K562 (cell line): ENCODE data around the gene SAE1. TPM values are rescaled to one million over a fixed set of nuclear protein-coding genes. Genes with fewer than 3 reads are reported as not detected.

ENCODE experiments used
- CREM ChIP-seq: IDR thresholded peaks from 2 replicates; pipeline ENCODE4 v1.6.1; 2014; ENCODE audit warnings: antibody characterized with exemption, low read depth
- FOXM1 ChIP-seq, 2 experiments: fragments of 450-650 bp in 1 of 2; sonication (generic) in 1 of 2; formaldehyde crosslinking in 1 of 2; IDR thresholded peaks; 2 replicates each; pipeline versions ENCODE4 v1.6.1 to v1.9.0; 2017 to 2022; ENCODE audit warnings: low read depth in 2 of 2, mild to moderate bottlenecking in 2 of 2, missing genetic modification reagents in 1 of 2, moderate library complexity in 1 of 2
- GTF2F1 ChIP-seq: IDR thresholded peaks from 2 replicates; pipeline ENCODE4 v1.6.1; 2011; ENCODE audit warnings: low read depth, low read length, improper control_type of control experiment
- MAFF ChIP-seq: IDR thresholded peaks from 2 replicates; pipeline ENCODE4 v1.6.1; 2012; ENCODE audit warnings: low read length, improper control_type of control experiment
- MIER1 ChIP-seq: fragments of 450-650 bp; IDR thresholded peaks from 2 replicates; pipeline ENCODE4 v1.6.1; 2016; ENCODE audit warnings: antibody characterized with exemption, mild to moderate bottlenecking, low read depth
- MTA2 ChIP-seq: fragments of 450-650 bp; IDR thresholded peaks from 2 replicates; pipeline ENCODE4 v1.6.1; 2016; ENCODE audit warnings: low read depth
- MTA3 ChIP-seq: fragments of 450-650 bp; formaldehyde crosslinking; IDR thresholded peaks from 2 replicates; pipeline ENCODE4 v1.6.1; 2017; ENCODE audit warnings: mild to moderate bottlenecking, borderline replicate concordance
- POLR2B ChIP-seq: fragments of 450-650 bp; IDR thresholded peaks from 2 replicates; pipeline ENCODE4 v1.6.1; 2018; ENCODE audit warnings: low read depth; ENCODE audit not compliant: partially characterized antibody
- PPARD ChIP-seq: fragments of 250-450 bp; sonication (Bioruptor Pico); IDR thresholded peaks from 2 replicates; pipeline ENCODE4 v1.8.0; 2022; ENCODE audit warnings: inconsistent platforms, mild to moderate bottlenecking, moderate library complexity
- PTRF ChIP-seq: fragments of 450-650 bp; IDR thresholded peaks from 2 replicates; pipeline ENCODE4 v1.6.1; 2016; ENCODE audit warnings: mild to moderate bottlenecking, missing genetic modification characterization, missing compliant biosample characterization
- SMARCA4 ChIP-seq: fragments of 450-650 bp; IDR thresholded peaks from 2 replicates; pipeline ENCODE4 v1.6.1; 2016
- SMARCA5 ChIP-seq: fragments of 450-650 bp; IDR thresholded peaks from 2 replicates; pipeline ENCODE4 v1.6.1; 2016
- SMARCE1 ChIP-seq: fragments of 450-650 bp; IDR thresholded peaks from 2 replicates; pipeline ENCODE4 v1.7.1; 2016; ENCODE audit warnings: mild to moderate bottlenecking
- SUPT5H ChIP-seq: fragments of 450-650 bp; IDR thresholded peaks from 2 replicates; pipeline ENCODE4 v1.6.1; 2016
- ZNF134 ChIP-seq: fragments of 250-450 bp; sonication (Bioruptor Pico); conservative IDR thresholded peaks from 2 replicates; pipeline ENCODE4 v1.4.0; 2020
- ZNF408 ChIP-seq: fragments of 250-450 bp; sonication (Bioruptor Pico); IDR thresholded peaks from 2 replicates; pipeline ENCODE4 v1.4.0; 2020; ENCODE audit warnings: low read depth, mild to moderate bottlenecking, moderate library complexity
- ZNF444 ChIP-seq: fragments of 250-450 bp; sonication (Bioruptor Pico); IDR thresholded peaks from 2 replicates; pipeline ENCODE4 v1.4.0; 2020; ENCODE audit warnings: mild to moderate bottlenecking, moderate library complexity
- ZNF707 ChIP-seq: fragments of 250-450 bp; sonication (Bioruptor Pico); conservative IDR thresholded peaks from 2 replicates; pipeline ENCODE4 v1.8.0; 2022; ENCODE audit warnings: inconsistent platforms, mild to moderate bottlenecking, moderate library complexity
- polyA plus RNA-seq, 8 experiments: library from polyadenylated mRNA; depleted of rRNA in 4 of 8; stranded (reverse) in 5 of 8; unstranded in 3 of 8; fragments of >200 nt; fragmentation: Nextera tagmentation in 2 of 8; fragmentation: Illumina TruSeq in 1 of 8; extraction: Ambion mirVana in 2 of 8; extraction: Trizol in 1 of 8; gene quantifications; 2 replicates each; pipeline versions ENCODE4 v1.2.1 to v1.2.3, GENCODE V29; 2011 to 2014; ENCODE audit warnings: inconsistent platforms in 1 of 8, missing spikeins in 1 of 8
- total RNA-seq, 7 experiments: library from RNA; depleted of rRNA in 6 of 7; stranded (reverse); fragments of >200 nt in 6 of 7; fragmentation: Illumina TruSeq in 2 of 7; extraction: Trizol in 2 of 7; gene quantifications; 2 replicates each; pipeline versions ENCODE4 v1.2.1 to v1.2.3, GENCODE V29; 2011 to 2021; ENCODE audit warnings: low replicate concordance in 1 of 7
- TF ChIP-seq, protein P1 (sequence below): fragments of 200-800 bp; sonication (Bioruptor generic); IDR thresholded peaks from 2 replicates; pipeline ENCODE4 v1.6.1; 2017; ENCODE audit warnings: missing genetic modification characterization, missing compliant biosample characterization
- TF ChIP-seq, protein P2 (sequence below): fragments of 250-450 bp; sonication (Bioruptor Pico); IDR thresholded peaks from 2 replicates; pipeline ENCODE4 v1.5.0; 2020; ENCODE audit warnings: mild to moderate bottlenecking
- TF ChIP-seq, protein P3 (sequence below): fragments of 450-650 bp; formaldehyde crosslinking; conservative IDR thresholded peaks from 2 replicates; pipeline ENCODE4 v1.4.0; 2022; ENCODE audit warnings: mild to moderate bottlenecking, missing genetic modification characterization
- TF ChIP-seq, protein P4 (sequence below): fragments of 450-650 bp; IDR thresholded peaks from 2 replicates; pipeline ENCODE4 v1.6.1; 2016; ENCODE audit warnings: antibody characterized with exemption
- TF ChIP-seq, protein P5 (sequence below): sonication (generic); formaldehyde crosslinking; IDR thresholded peaks from 2 replicates; pipeline ENCODE4 v1.8.0; 2022; ENCODE audit warnings: missing genetic modification reagents, mild to moderate bottlenecking, moderate library complexity, borderline replicate concordance

The SAE1 gene
- total and polyA plus RNA-seq, 9 of the 15 experiments (the other 6 are each of a cell fraction or from before 2014, with no cell fraction given) = 82.8 to 299 (median 217) TPM

DNA sequence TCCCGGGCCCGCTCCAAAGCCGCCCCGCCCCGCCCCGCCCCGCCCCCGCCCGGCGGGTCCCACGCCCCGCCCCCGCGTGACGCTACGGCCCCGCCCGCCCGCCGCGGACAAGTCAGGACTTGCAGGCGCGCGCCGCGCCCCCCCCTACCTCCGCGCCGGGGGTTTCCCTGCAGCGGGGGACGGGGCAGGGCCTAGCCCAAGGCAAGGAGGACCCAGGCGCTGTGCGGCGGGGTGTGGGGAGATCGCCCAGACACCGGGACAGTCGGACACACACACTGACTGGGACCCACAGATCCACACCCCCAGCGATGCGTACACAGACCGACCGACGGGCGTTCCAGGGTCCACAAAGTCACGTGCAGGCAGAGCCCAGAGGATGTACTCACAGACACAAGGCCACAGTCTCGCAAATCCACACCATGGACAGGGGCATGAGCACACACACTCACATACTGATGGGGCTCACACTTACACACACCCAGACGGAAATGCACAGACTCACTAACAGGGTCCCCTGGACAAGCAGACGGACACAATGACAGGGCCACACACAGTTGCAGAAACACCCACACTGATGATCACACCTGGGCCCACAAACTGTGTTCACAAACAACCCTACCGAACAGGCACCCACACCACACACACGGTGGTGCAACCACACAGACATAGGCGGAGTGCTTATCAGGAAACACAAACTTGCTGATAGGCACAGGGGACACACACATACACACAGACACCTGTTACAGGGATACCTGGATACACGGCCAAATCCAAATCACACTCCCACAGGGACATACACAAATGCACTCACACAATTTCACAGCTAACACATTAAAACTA, 100.8 kb downstream of the SAE1 start (continued):
- TF ChIP-seq SMARCA5 = peak; percentile 76
- TF ChIP-seq CREM = peak; percentile 35; the same call in 1 of the 2 replicates
- TF ChIP-seq, protein P1, sequence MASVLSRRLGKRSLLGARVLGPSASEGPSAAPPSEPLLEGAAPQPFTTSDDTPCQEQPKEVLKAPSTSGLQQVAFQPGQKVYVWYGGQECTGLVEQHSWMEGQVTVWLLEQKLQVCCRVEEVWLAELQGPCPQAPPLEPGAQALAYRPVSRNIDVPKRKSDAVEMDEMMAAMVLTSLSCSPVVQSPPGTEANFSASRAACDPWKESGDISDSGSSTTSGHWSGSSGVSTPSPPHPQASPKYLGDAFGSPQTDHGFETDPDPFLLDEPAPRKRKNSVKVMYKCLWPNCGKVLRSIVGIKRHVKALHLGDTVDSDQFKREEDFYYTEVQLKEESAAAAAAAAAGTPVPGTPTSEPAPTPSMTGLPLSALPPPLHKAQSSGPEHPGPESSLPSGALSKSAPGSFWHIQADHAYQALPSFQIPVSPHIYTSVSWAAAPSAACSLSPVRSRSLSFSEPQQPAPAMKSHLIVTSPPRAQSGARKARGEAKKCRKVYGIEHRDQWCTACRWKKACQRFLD (CRISPR knock-in tag) = no peak
- TF ChIP-seq MAFF = no peak
- TF ChIP-seq SUPT5H = peak; percentile 12; the same call in 1 of the 2 replicates
- TF ChIP-seq, protein P2, sequence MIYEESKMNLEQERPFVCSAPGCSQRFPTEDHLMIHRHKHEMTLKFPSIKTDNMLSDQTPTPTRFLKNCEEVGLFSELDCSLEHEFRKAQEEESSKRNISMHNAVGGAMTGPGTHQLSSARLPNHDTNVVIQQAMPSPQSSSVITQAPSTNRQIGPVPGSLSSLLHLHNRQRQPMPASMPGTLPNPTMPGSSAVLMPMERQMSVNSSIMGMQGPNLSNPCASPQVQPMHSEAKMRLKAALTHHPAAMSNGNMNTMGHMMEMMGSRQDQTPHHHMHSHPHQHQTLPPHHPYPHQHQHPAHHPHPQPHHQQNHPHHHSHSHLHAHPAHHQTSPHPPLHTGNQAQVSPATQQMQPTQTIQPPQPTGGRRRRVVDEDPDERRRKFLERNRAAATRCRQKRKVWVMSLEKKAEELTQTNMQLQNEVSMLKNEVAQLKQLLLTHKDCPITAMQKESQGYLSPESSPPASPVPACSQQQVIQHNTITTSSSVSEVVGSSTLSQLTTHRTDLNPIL (CRISPR knock-in tag) = no peak
- no peak for TF ChIP-seq PTRF (tag)
- no peak for TF ChIP-seq ZNF444 (CRISPR knock-in tag)
- TF ChIP-seq FOXM1 (IDR thresholded peaks at IDR 0.05; ENCODE audit: low read depth) = no peak
- TF ChIP-seq FOXM1 (CRISPR knock-in tag; IDR thresholded peaks at IDR 0.05; ENCODE audit: low read depth) = no peak
- no peak; the same call in 1 of the 2 replicates for TF ChIP-seq SMARCE1
- TF ChIP-seq, protein P3, sequence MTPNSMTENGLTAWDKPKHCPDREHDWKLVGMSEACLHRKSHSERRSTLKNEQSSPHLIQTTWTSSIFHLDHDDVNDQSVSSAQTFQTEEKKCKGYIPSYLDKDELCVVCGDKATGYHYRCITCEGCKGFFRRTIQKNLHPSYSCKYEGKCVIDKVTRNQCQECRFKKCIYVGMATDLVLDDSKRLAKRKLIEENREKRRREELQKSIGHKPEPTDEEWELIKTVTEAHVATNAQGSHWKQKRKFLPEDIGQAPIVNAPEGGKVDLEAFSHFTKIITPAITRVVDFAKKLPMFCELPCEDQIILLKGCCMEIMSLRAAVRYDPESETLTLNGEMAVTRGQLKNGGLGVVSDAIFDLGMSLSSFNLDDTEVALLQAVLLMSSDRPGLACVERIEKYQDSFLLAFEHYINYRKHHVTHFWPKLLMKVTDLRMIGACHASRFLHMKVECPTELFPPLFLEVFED (CRISPR knock-in tag) = no peak
- TF ChIP-seq ZNF408 (CRISPR knock-in tag) = no peak
- no peak for TF ChIP-seq ZNF707 (CRISPR knock-in tag)
- TF ChIP-seq ZNF134 (CRISPR knock-in tag) = no peak
- TF ChIP-seq MTA3 = peak; percentile 78; the same call in 1 of the 2 replicates
- no peak for TF ChIP-seq POLR2B
- TF ChIP-seq GTF2F1 = no peak
- TF ChIP-seq, protein P4, sequence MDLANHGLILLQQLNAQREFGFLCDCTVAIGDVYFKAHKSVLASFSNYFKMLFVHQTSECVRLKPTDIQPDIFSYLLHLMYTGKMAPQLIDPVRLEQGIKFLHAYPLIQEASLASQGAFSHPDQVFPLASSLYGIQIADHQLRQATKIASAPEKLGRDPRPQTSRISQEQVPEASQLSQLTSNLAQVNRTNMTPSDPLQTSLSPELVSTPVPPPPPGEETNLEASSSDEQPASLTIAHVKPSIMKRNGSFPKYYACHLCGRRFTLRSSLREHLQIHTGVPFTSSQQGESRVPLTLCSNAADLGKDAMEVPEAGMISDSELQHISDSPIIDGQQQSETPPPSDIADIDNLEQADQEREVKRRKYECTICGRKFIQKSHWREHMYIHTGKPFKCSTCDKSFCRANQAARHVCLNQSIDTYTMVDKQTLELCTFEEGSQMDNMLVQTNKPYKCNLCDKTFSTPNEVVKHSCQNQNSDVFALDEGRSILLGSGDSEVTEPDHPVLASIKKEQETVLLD = no peak
- peak; percentile 68 for TF ChIP-seq SMARCA4
- no peak for TF ChIP-seq MIER1
- 0 out of 2 replicates have a peak, but pooled peaks have one; percentile 5 for TF ChIP-seq MTA2
- TF ChIP-seq, protein P5, sequence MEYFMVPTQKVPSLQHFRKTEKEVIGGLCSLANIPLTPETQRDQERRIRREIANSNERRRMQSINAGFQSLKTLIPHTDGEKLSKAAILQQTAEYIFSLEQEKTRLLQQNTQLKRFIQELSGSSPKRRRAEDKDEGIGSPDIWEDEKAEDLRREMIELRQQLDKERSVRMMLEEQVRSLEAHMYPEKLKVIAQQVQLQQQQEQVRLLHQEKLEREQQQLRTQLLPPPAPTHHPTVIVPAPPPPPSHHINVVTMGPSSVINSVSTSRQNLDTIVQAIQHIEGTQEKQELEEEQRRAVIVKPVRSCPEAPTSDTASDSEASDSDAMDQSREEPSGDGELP = peak; percentile 62; the same call in 1 of the 2 replicates
- TF ChIP-seq PPARD (CRISPR knock-in tag) = no peak
